Smooth muscle cell of the brain vasculature (primary cell): ENCODE results near the gene DRD4.

Experiments used
- DNase-seq: peaks from one replicate; pipeline ENCODE4 v3.0.0-alpha.2; 2012; ENCODE audit warnings: low read depth, low spot score

DRD4 gene

GRCh38 chr11:610146-610801 lies 26.8 kb upstream of the DRD4 start:
- DNase-seq: no peak

- no peak for DNase-seq
These were observed 25.8 kb upstream of the DRD4 start for GRCh38 chr11:611001-611996.

GRCh38 chr11:612201-612960 lies 24.7 kb upstream of the DRD4 start:
- DNase-seq: no peak

DNA sequence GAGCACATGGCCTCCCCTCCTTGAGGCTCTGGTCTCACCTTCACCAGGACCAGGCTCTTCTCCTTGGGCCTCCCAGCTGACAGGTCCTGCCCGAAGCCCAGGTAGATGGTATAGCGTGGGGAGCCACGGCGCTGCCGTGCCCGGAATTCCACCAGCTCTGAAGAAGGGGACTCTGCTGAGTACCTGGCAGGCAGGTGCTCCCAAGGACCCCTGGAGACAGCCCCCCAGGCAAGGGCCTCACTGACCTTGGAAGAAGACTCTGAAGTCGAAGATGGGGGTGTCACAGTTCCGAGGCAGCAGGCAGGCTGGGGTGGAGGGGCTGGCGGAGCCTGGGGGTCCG lies 24.1 kb upstream of the DRD4 start:
- DNase-seq: no peak

DNA sequence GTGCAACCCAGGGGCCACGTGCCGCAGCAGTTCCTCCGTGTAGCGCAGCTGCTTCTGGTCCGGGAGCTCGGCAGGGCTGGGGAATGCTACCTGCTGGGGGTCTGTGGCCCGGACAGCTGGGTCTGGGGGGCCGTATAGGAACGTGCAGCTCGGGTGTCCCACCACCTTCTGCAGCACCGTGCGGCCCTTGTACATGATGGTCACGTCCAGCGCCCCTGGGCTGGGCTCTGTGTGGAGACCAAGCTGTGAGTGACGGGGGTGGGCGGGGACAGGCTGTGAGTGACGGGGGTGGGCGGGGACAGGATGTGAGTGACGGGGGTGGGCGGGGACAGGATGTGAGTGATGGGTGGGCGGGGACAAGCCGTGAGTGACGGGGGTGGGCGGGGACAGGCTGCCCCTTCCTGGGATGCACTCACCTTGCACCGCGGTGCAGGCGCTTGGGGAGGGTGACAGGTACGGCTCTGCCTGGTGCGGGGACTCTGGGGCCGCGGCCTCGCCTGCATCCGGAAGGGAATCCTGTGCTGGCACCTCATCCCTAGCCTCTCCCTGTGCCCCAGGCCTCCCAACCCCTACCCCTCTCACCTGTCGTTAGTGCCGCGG lies 23.6 kb upstream of the DRD4 start:
- no peak for DNase-seq

DNA sequence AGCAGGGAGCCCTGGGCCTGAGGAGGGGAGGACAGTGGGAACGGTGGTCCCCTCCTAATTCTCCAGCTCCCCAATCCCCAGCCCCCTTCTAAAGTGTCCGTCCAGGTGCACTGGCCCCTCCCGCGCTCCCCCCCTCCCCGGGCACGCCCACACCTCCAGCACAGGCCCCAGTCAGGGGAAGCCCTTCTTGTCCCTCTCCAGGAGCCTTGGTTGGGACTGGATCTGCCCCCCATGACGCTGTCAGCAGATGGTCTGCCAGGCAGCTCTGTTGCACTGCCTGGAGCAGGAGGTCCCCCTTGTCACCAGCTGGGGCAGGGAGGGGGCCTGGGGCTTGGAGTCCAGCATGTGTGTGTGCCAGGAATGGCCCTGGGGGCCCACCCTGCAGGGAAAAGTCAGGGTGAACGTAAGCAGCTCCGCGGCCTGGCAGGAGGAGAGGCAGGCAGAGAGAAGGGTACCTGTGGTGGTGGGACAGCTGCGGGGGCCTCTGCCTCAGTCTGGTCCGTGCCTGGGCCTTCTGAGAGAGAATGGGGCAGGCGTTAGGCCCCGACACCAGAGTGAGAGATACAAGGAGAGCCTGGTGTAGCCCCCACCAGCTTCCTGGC lies 22.9 kb upstream of the DRD4 start:
- no peak for DNase-seq

GRCh38 chr11:614623-615503 lies 22.2 kb upstream of the DRD4 start:
- no peak for DNase-seq

- peak; percentile 77 for DNase-seq
These were observed 21.4 kb upstream of the DRD4 start, which contains the start of gene IRF7 for GRCh38 chr11:615504-616319. TSS of gene IRF7 (minus strand) at chr11:615950. CDS start at chr11:615364, 586 bp downstream.

DNA sequence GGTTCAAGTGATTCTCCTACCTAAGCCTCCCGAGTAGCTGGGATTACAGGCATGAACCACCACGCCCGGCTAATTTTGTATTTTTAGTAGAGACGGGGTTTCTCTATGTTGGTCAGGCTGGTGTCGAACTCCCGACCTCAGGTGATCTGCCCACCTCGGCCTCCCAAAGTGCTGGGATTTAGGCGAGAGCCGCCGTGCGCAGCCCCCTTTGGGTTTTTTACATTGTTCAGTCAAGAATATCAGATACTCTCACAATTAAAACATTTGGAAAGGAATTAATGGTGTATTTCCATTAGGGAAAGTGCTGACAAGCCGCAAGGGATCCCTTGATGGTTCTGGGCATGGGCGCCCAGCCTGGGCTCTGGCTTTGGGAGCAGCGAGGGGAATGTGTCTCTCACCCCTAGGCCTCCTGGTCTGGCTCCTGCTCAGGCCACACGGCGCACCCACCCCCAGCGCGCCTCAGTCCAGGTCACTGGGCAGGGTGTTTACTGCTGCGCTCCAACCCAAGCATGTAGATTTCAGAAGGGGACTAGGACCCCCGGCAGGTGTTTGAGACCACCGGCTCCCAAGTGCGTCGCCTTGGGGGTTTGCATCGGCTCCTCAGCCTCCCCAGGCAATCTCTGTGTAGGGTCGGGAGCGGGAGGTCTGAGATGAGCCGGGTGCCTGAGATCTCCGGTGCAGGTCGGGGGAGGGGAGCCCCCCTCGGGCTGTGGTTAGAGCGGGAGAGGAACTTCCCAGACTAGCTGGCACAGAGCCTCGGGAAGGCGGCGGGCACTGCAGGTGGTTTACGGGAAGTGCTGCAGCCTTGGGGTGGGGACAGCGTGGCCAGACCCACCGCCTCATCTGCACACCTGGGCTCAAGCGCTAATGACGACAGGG lies 20.5 kb upstream of the DRD4 start:
- no peak for DNase-seq

- DNase-seq: no peak
These were observed 19.7 kb upstream of the DRD4 start for GRCh38 chr11:617199-617911.

DNA sequence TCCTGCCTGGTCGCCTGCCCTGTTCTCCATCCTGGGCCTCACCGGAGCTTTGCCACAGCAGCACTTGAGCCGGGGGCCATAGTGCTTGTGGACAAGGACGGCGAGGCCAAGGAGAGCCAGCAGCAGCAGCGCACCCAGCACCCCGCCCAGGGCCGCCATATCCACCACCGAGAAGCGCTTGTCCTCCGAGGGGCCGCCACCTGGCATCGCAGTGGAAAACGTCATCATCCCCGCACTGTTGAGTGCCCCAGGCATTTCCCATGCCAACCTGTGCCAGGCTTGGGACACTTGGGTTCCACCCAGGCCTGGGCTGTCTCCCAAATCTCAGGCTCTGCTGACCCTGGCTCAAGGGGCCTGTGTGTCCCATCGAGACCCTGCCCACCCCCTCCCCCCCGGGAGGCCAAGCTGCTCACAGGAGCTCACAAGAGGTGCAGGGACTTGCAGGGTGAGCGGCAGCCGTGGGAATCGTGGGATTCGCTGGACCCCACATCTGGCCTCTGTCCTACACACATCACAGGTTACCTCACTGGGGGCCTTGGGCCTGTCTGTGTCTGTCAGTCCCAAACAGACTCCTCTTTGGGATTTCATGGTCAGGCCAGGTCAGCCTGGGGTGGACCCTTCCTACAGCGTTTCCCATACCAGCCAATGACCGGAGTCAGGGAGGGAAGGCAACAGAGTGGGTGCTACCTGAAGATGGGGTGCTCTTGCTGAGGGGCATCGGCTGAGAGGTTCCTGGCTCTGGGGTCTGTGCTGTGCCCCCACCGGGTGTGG lies 19.0 kb upstream of the DRD4 start:
- no peak for DNase-seq

DNA sequence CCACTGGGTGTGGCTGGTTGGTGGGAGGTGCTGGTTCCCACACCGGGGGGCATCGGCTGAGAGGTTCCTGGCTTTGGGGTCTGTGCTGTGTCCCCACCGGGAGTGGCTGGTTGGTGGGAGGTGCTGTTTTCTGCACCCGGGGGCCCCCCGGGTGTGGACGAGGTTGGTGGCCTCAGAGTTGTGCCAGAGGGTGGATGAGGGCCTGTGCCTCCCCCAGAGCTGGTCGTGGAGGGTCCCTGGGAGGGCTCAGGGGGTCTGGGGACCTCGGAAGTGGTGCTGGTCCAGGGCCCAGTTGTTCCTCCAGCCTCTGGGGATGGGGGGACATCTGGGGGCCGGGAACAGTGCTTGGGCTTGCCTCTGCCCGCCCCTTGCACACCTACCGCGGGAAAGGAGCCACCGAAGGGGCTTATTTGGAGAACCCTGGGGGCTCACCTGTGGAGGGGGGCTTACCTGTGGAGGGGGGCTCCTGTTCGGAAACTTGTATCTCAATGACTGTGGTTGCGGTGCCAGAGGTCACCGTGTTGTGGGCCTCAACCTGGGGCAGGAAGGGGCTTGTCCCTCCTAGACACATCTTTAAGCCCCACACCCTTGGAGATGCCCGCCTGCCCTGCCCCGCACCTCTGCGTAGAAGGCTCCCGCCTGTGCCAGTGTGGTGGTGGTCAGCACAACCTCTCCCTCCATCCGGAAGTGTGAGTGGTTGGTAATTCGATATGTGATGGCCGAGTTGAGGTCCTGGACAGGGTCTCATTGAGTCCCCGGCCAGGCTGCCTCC lies 18.0 kb upstream of the DRD4 start:
- DNase-seq: no peak

DNA sequence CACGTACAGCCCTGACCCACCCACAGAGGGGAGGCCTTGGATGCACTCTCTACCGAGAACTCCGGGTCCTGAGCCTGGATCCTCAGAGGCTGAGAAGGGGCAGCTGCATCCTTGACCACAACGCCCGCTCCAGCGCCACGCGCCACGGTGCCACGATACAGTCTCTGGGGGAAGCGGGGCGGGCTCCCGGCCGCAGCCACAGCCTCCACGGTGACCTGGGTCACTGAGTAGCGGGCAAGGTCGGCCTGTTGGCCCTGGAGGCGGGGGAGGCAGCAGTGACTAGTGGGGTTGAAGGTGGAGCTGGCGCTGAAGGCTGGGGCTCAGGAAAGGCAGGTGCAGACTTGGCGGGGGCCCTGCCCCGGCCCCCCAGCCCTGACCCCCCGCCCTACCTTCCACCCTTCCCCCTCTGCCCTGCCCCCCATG lies 17.4 kb upstream of the DRD4 start:
- DNase-seq: no peak

DNA sequence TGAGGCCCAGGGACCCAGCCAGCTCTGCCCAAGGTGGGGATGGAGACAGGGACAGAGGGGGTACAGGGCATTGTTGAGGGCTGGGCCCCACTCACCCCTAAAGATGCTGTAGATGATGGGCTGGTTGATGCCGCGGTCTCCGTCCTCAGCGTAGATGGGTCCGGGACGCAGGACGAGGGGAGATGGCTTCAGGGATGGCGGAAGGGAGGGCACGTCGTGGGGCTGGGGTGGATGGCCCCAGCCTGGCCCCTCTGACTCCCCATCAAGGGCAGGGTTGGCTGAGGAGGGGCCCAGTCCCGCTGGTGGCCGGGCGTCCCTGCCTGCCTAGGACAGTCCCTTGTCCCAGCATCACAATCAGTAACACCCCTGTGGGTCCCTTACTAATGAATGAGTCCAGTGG lies 16.9 kb upstream of the DRD4 start:
- no peak for DNase-seq

DNA sequence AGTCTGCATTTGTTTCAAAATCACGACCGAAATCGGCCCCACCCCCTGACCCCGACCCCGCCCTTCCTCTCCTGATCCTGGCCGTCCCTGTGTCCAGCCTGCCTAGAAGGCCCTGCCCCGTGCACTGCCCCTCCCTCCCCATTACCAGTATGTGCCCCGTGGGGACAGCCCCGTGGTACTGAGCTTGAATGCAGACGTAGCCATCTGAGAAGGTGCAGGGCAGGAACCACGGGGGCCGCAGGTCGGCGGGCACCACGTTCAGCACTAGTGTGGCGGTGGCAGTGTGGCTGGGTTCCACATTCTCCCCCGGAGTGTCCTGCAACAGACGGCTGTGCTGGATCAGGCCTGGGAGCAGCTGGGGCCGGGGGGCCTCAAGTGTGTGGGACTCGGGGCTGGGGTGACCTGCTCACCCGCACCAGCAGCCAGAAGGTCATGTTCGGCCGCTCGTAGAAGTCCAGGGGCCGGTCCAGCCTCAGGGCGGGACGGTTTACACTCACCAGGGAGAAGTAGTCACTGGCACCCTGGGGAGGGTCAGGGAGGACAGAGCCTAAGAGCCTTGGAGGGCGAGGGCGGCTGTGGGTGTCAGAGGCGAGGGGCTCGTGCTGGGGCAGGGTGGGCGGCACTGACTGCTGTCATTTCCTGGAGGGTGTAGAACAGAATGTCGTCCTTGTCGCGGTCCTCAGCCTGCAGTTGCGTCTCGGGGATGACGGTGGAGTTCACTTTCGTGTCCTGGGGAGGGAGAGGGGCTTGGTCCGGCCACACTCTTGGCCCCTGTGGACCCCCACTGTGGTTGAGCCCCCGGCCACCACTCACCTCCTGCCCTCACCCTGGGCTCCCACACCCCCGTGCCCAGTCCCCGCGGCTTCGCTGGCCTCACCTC lies 15.9 kb upstream of the DRD4 start:
- no peak for DNase-seq
